ENCODE measurements around the gene MDH1B.

GRCh38 chr2:206784559-206785353 lies 19.6 kb upstream of the MDH1B start:
- TF ChIP-seq CTCF (IDR thresholded peaks at IDR 0.05) (no peak), POLR2A (IDR thresholded peaks at IDR 0.05) (no peak)
